Neural progenitor cell (in vitro differentiated cells): Measurements from ENCODE around the gene CRBN. TPM values are rescaled to one million over a fixed set of nuclear protein-coding genes. Genes with fewer than 3 reads are reported as not detected.

Experiments used
- DNase-seq: peaks from one replicate; pipeline ENCODE4 v3.0.0-alpha.2; 2016; ENCODE audit warnings: low spot score
- H2AFZ ChIP-seq: fragments of 200-600 bp; sonication (generic); replicated peaks from 2 replicates; pipeline ENCODE4 v1.6.1; 2016; ENCODE audit warnings: antibody characterized with exemption
- H3F3A ChIP-seq: fragments of 200-600 bp; sonication (generic); 2 replicates; pipeline ENCODE4 v1.6.1; 2016; ENCODE audit warnings: antibody characterized with exemption, low read depth
- H3K27ac ChIP-seq: fragments of 200-600 bp; sonication (generic); 2 replicates; pipeline ENCODE4 v1.5.1; 2016; ENCODE audit warnings: mild to moderate bottlenecking
- H3K27me3 ChIP-seq: fragments of 200-600 bp; sonication (generic); 2 replicates; pipeline ENCODE4 v1.6.1; 2016; ENCODE audit warnings: mild to moderate bottlenecking, moderate library complexity
- H3K36me3 ChIP-seq: fragments of 200-600 bp; sonication (generic); 2 replicates; pipeline ENCODE4 v1.5.1; 2016
- H3K4me1 ChIP-seq: fragments of 200-600 bp; sonication (generic); 2 replicates; pipeline ENCODE4 v1.6.1; 2016; ENCODE audit warnings: mixed run types
- H3K4me2 ChIP-seq: fragments of 200-600 bp; sonication (generic); 2 replicates; pipeline ENCODE4 v1.6.1; 2016
- H3K4me3 ChIP-seq: fragments of 200-600 bp; sonication (generic); 2 replicates; pipeline ENCODE4 v1.5.1; 2016
- H3K79me2 ChIP-seq: fragments of 200-600 bp; sonication (generic); 2 replicates; pipeline ENCODE4 v1.6.1; 2016; ENCODE audit warnings: low read depth
- H3K9ac ChIP-seq: fragments of 200-600 bp; sonication (generic); 2 replicates; pipeline ENCODE4 v1.6.1; 2016
- H3K9me3 ChIP-seq: fragments of 200-600 bp; sonication (generic); 2 replicates; pipeline ENCODE4 v1.5.1; 2016; ENCODE audit warnings: low read depth
- H4K20me1 ChIP-seq: fragments of 200-600 bp; sonication (generic); 2 replicates; pipeline ENCODE4 v1.6.1; 2016; ENCODE audit warnings: low read depth
- H3K27ac Mint-ChIP-seq: 3 replicates; pipeline ENCODE4 v1.8.0; 2021; ENCODE audit warnings: mixed read lengths
- H3K27me3 Mint-ChIP-seq: 2 replicates; pipeline ENCODE4 v1.8.0; 2022; ENCODE audit warnings: low read depth, mild to moderate bottlenecking, inconsistent platforms, moderate library complexity, mixed read lengths; ENCODE audit not compliant: insufficient read depth
- H3K36me3 Mint-ChIP-seq: 3 replicates; pipeline ENCODE4 v1.8.0; 2021; ENCODE audit warnings: mixed read lengths
- H3K4me1 Mint-ChIP-seq: 3 replicates; pipeline ENCODE4 v1.8.0; 2021; ENCODE audit warnings: mixed read lengths
- H3K4me3 Mint-ChIP-seq: 3 replicates; pipeline ENCODE4 v1.8.0; 2021; ENCODE audit warnings: mild to moderate bottlenecking, moderate library complexity, mixed read lengths
- H3K9me3 Mint-ChIP-seq: 3 replicates; pipeline ENCODE4 v1.8.0; 2020; ENCODE audit warnings: mixed read lengths
- CTCF ChIP-seq: fragments of 200-600 bp; sonication (generic); IDR thresholded peaks from 2 replicates; pipeline ENCODE4 v1.5.1; 2017; ENCODE audit warnings: antibody characterized with exemption, mild to moderate bottlenecking
- EZH2 ChIP-seq: fragments of 200-600 bp; sonication (generic); IDR thresholded peaks from 2 replicates; pipeline ENCODE4 v1.6.1; 2017; ENCODE audit warnings: antibody characterized with exemption, mild to moderate bottlenecking, moderate library complexity
- EZH2phosphoT487 ChIP-seq: fragments of 200-600 bp; sonication (generic); IDR thresholded peaks from 2 replicates; pipeline ENCODE4 v1.6.1; 2017; ENCODE audit warnings: antibody characterized with exemption
- total RNA-seq: library from RNA; depleted of rRNA; stranded (reverse); fragments of >200 nt; gene quantifications from 2 replicates; pipeline ENCODE4 v1.2.3, GENCODE V29; 2015; ENCODE audit warnings: low replicate concordance

CRBN gene
- total RNA-seq, 1 donor from 2014 or later = 78.0 TPM

GRCh38 chr3:3192286-3192675 lies 12.8 kb upstream of the CRBN start:
- peaks cover 1% of the 10 kb centered on the region for H3K9me3 Mint-ChIP-seq
- Histone ChIP-seq H3K9me3 (no peaks in the 10 kb centered on the region), H3K27ac (no peak overlapping the region), H3K4me2 (no peak overlapping the region), H3K36me3 (no peaks in the 10 kb centered on the region), H3K4me1 (no peaks in the 10 kb centered on the region), H3K4me3 (no peak overlapping the region), H3F3A (no peaks in the 10 kb centered on the region), H2AFZ (no peak overlapping the region), H3K9ac (no peak overlapping the region), H3K27me3 (peaks cover 23% of the 10 kb centered on the region), H4K20me1 (no peaks in the 10 kb centered on the region), H3K79me2 (no peaks in the 10 kb centered on the region)
- H3K27me3 Mint-ChIP-seq = no peaks in the 10 kb centered on the region
- H3K27ac Mint-ChIP-seq = no peak overlapping the region
- no peaks in the 10 kb centered on the region for H3K4me1 Mint-ChIP-seq
- TF ChIP-seq CTCF (no peak), EZH2 (no peak), EZH2phosphoT487 (no peak)
- DNase-seq = no peak
- H3K4me3 Mint-ChIP-seq = no peak overlapping the region
- H3K36me3 Mint-ChIP-seq = no peaks in the 10 kb centered on the region

DNA sequence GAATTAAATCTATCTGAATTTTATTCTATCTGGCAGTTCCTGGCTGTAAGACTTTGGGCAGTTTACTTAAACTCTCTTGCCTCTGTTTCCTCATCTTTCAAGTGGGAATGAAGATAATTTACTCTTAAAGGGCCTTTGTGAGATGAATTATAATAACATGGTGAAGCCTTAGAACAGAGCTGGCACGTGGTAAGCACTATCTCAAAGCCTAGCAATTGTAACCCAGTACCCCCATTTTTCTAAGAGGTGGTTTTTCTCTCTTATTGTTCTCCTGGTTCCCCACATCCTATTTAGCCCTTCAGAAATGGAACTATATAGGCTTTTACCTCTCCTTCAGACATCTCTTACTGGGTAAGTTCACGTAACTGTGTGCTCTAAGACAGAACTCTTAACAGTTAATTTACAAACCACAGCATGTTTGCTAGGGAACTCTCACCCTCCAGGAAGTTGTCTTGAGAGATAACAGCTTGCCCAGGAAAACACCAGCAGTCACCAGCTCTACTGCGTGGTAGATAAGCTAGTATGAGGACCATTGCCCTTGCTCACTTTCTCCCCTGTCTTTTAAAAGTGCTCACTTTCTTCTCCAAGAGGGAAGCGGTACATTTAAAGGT lies 12.3 kb upstream of the CRBN start:
- Mint-ChIP-seq H3K9me3 (peaks cover 4% of the 10 kb centered on the region), H3K4me1 (no peaks in the 10 kb centered on the region), H3K27ac (no peak overlapping the region), H3K27me3 (no peaks in the 10 kb centered on the region), H3K4me3 (no peak overlapping the region), H3K36me3 (no peaks in the 10 kb centered on the region)
- Histone ChIP-seq H3K4me1 (no peaks in the 10 kb centered on the region), H3K4me2 (no peak overlapping the region), H3F3A (no peaks in the 10 kb centered on the region), H3K27me3 (peaks cover 23% of the 10 kb centered on the region), H3K79me2 (no peaks in the 10 kb centered on the region), H2AFZ (no peak overlapping the region), H4K20me1 (no peaks in the 10 kb centered on the region), H3K4me3 (no peak overlapping the region), H3K9me3 (no peaks in the 10 kb centered on the region), H3K36me3 (no peaks in the 10 kb centered on the region), H3K9ac (no peak overlapping the region), H3K27ac (no peak overlapping the region)
- no peak for TF ChIP-seq EZH2phosphoT487
- no peak for TF ChIP-seq CTCF
- TF ChIP-seq EZH2 = no peak
- no peak for DNase-seq

- TF ChIP-seq EZH2phosphoT487 (no peak), CTCF (no peak), EZH2 (no peak)
- Mint-ChIP-seq H3K4me1 (no peaks in the 10 kb centered on the region), H3K27ac (no peak overlapping the region), H3K4me3 (no peak overlapping the region), H3K9me3 (peaks cover 15% of the 10 kb centered on the region), H3K36me3 (no peaks in the 10 kb centered on the region), H3K27me3 (no peaks in the 10 kb centered on the region)
- no peaks in the 10 kb centered on the region for H4K20me1 ChIP-seq
- DNase-seq = no peak
- H3K4me3 ChIP-seq = no peak overlapping the region
- H3K36me3 ChIP-seq = no peaks in the 10 kb centered on the region
- H3K79me2 ChIP-seq = no peaks in the 10 kb centered on the region
- no peak overlapping the region for H3K4me2 ChIP-seq
- no peak overlapping the region for H3K9ac ChIP-seq
- H3K4me1 ChIP-seq = no peaks in the 10 kb centered on the region
- H3F3A ChIP-seq = no peaks in the 10 kb centered on the region
- peaks cover 29% of the 10 kb centered on the region for H3K27me3 ChIP-seq
- no peak overlapping the region for H3K27ac ChIP-seq
- no peak overlapping the region for H2AFZ ChIP-seq
- H3K9me3 ChIP-seq = no peaks in the 10 kb centered on the region
These were observed 10.5 kb upstream of the CRBN start for GRCh38 chr3:3189961-3190360.
